ENCODE results near the gene LRRC3B. TPM values are rescaled to one million over a fixed set of nuclear protein-coding genes. Genes with fewer than 3 reads are reported as not detected.

Gene LRRC3B
- total and polyA plus RNA-seq, 2 donors (not counting 3 experiments of a cell fraction or from before 2014, with no cell fraction given), result not detected

DNA sequence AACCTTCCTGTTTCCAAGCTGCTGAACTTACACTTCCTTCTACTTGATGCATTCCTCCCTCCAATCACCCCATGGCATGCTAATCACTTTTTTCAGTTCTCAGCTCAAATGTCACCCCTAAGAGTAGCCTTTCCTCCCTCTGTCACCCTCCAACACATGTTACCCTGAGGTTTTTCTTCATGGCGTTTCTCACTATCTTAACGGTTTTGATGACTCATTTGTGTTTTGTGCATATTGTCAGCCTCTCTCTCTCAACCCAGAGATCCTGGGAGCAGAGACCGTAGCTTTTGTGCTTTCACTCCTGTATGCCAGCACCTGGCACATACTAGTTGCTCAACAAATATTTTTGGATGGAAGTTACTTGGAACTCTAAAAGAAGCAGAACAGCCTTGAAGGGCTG is 24.5 kb downstream of the LRRC3B start:
- ChIA-PET CTCF (no interaction called here), POLR2A (no interaction called here)
- no peaks in the 10 kb centered on the region for H3K4me1 ChIP-seq (ENCODE audit: control insufficient read depth, extremely low read depth, insufficient read depth, low read length)
- H3K9me3 ChIP-seq (replicated peaks; ENCODE audit: control insufficient read depth, insufficient read depth, low read length), result peaks cover 6% of the 10 kb centered on the region
- intact Hi-C loops (cut with micrococcal nuclease) (no loop called here), dilution Hi-C loops (cut with MboI; ENCODE audit: extremely low pct_ligation_motif_present, low sequenced_read_pairs) (no loop called here)
- H3K27ac ChIP-seq (ENCODE audit: insufficient read depth, low read depth, low read length), result no peak overlapping the region
- no peaks in the 10 kb centered on the region for H3K79me2 ChIP-seq (ENCODE audit: control insufficient read depth, insufficient read depth, low read length)
- no peak overlapping the region for H3K4me2 ChIP-seq (ENCODE audit: insufficient read depth, low read length)
- H3K27me3 ChIP-seq (ENCODE audit: control insufficient read depth in 2 of 2, insufficient read depth in 2 of 2, low read length in 2 of 2), result no peaks in the 10 kb centered on the region
- DNase-seq (ENCODE audit: low read depth, low spot score), result no peak
- no peak overlapping the region for H3K4me3 ChIP-seq (replicated peaks in 1 of 3; ENCODE audit: insufficient read depth in 1 of 3, low read depth in 1 of 3, low read length in 3 of 3)
- BruUV-seq (replicated peaks), result no TSS peak
- H2AFZ ChIP-seq (ENCODE audit: low read depth, low read length), result no peak overlapping the region
- H3K9me1 ChIP-seq (replicated peaks; ENCODE audit: control insufficient read depth, extremely low read depth, insufficient read depth, low read length), result no peaks in the 10 kb centered on the region
- H3K36me3 ChIP-seq (ENCODE audit: control insufficient read depth in 2 of 2, extremely low read depth in 1 of 2, insufficient read depth in 2 of 2, low read length in 2 of 2), result no peaks in the 10 kb centered on the region
- H3K9ac ChIP-seq (replicated peaks; ENCODE audit: extremely low read depth, insufficient read depth, low read length), result no peak overlapping the region
- TF ChIP-seq GATA2 (IDR thresholded peaks at IDR 0.05; ENCODE audit: insufficient read depth, insufficient read length, low read depth, low read length) (no peak), POLR2AphosphoS5 (IDR thresholded peaks at IDR 0.05; ENCODE audit: insufficient read depth, low read depth, low read length) (no peak), CTCF (IDR thresholded peaks at IDR 0.05; ENCODE audit: extremely low read depth in 1 of 2, insufficient read depth in 1 of 2, low read depth in 1 of 2, low read length in 2 of 2) (no peak), MYC (IDR thresholded peaks at IDR 0.05; ENCODE audit: low read depth, low read length) (no peak), FOS (IDR thresholded peaks at IDR 0.05; ENCODE audit: borderline replicate concordance, insufficient read depth, low read length) (no peak), POLR2A (IDR thresholded peaks at IDR 0.05; ENCODE audit: low read depth, low read length) (no peak), EZH2 (IDR thresholded peaks at IDR 0.05; ENCODE audit: borderline replicate concordance, low read depth, low read length, severe bottlenecking) (no peak), JUN (IDR thresholded peaks at IDR 0.05; ENCODE audit: borderline replicate concordance, insufficient read depth, insufficient read length, low read depth) (no peak)
- TF ChIP-seq, protein P1, sequence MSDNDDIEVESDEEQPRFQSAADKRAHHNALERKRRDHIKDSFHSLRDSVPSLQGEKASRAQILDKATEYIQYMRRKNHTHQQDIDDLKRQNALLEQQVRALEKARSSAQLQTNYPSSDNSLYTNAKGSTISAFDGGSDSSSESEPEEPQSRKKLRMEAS (IDR thresholded peaks at IDR 0.05; ENCODE audit: insufficient read depth, insufficient read length), result no peak
- H4K20me1 ChIP-seq (replicated peaks; ENCODE audit: control insufficient read depth, extremely low read depth, insufficient read depth, low read length), result no peaks in the 10 kb centered on the region
- no peak for FAIRE-seq

Data from endothelial cell of umbilical vein (primary cell).